Neural progenitor cell (in vitro differentiated cells): ENCODE data around the gene ADA.

Experiments used
- EZH2phosphoT487 ChIP-seq: fragments of 200-600 bp; sonication (generic); IDR thresholded peaks from 2 replicates; pipeline ENCODE4 v1.6.1; 2017; ENCODE audit warnings: antibody characterized with exemption
- TF ChIP-seq, protein P1 (sequence below): fragments of 200-600 bp; sonication (generic); IDR thresholded peaks from 2 replicates; pipeline ENCODE4 v1.5.1; 2017; ENCODE audit warnings: antibody characterized with exemption, mild to moderate bottlenecking

DNA sequence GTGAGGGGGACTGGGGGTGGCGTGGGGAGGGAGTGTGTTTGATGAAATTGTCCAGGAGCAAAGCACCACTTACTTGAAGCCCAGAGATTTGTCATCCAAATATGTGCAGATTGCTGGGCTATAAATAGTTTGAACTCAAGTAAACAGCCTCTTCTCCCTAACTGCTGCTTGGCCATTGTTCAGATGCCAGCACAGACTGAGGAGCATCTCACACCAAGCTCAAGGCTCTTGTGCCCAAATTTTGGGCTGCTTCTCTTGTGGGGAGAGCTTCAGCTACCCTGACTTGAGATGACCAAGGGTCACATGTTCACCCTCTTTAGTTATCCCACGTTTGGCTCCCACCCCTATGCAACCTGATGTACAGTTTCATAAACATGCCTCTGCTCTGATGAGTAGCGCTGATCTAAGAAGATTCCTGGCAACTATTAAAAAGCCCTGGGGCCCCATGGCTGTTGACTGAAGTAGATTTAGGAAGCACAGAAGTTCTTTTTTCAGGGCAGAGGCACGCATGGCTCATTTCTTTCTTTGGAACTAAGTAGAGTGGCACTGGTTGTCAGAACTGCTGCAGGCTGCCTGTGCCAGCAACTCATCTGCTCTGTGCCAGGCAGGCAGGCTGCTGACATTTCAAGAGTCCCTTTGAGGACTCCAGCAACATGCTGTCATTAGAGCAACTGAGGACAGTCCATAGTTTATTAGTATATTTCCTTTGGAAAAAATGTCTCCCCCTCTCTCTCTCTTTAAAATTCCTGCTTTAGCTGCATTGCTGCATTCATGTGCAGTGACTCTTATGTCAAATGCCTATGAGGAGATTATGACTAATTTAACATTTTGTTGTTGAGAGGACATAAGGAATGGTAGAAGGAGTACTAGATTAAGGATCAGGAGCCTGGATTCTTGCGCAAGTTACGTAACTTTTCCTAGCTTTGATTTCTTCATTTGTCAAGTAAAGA, 78.7 kb downstream of the ADA start:
- TF ChIP-seq, protein P1, sequence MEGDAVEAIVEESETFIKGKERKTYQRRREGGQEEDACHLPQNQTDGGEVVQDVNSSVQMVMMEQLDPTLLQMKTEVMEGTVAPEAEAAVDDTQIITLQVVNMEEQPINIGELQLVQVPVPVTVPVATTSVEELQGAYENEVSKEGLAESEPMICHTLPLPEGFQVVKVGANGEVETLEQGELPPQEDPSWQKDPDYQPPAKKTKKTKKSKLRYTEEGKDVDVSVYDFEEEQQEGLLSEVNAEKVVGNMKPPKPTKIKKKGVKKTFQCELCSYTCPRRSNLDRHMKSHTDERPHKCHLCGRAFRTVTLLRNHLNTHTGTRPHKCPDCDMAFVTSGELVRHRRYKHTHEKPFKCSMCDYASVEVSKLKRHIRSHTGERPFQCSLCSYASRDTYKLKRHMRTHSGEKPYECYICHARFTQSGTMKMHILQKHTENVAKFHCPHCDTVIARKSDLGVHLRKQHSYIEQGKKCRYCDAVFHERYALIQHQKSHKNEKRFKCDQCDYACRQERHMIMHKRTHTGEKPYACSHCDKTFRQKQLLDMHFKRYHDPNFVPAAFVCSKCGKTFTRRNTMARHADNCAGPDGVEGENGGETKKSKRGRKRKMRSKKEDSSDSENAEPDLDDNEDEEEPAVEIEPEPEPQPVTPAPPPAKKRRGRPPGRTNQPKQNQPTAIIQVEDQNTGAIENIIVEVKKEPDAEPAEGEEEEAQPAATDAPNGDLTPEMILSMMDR: no peak
- no peak for TF ChIP-seq EZH2phosphoT487
